Left ventricle myocardium inferior (tissue), 1 donor: ENCODE measurements around the gene EGF. TPM values are rescaled to one million over a fixed set of nuclear protein-coding genes. Genes with fewer than 3 reads are reported as not detected.

Experiments used
- DNase-seq: peaks from one replicate; pipeline ENCODE4 v3.0.0-alpha.2; 2020
- H3K27ac ChIP-seq: fragments of 200-600 bp; replicated peaks from 2 replicates; pipeline ENCODE4 v1.8.0; 2021
- H3K27me3 ChIP-seq: fragments of 200-600 bp; 2 replicates; pipeline ENCODE4 v1.8.0; 2021; ENCODE audit warnings: low read depth
- H3K36me3 ChIP-seq: fragments of 200-600 bp; 2 replicates; pipeline ENCODE4 v1.8.0; 2021
- H3K4me1 ChIP-seq: fragments of 200-600 bp; 2 replicates; pipeline ENCODE4 v1.8.0; 2021
- H3K4me3 ChIP-seq: fragments of 200-600 bp; 2 replicates; pipeline ENCODE4 v1.8.0; 2021; ENCODE audit warnings: mild to moderate bottlenecking, moderate library complexity
- H3K9me3 ChIP-seq: fragments of 200-600 bp; replicated peaks from 2 replicates; pipeline ENCODE4 v1.8.0; 2021
- intact Hi-C: fragments of 100-400 bp; cut with micrococcal nuclease; formaldehyde crosslinking; loops from one replicate; pipeline ENCODE4 v1.11.0; 2022
- total RNA-seq: library from RNA; stranded (reverse); fragmentation: NEBNext Ultra II Directional; extraction: Animal tissue kit (Norgen Biotek cat#: 25700); gene quantifications from one replicate; pipeline ENCODE4 v1.2.1, GENCODE V29; 2021
- TF ChIP-seq, protein P1 (sequence below): fragments of 200-600 bp; IDR thresholded peaks from 2 replicates; pipeline ENCODE4 v1.8.0; 2021; ENCODE audit warnings: antibody characterized with exemption, mild to moderate bottlenecking, borderline replicate concordance
- donor health status: DM: no; HTN: yes; CAD: no; lungs with severe emphysema.

The EGF gene
- total RNA-seq, 1 donor from 2014 or later, result 13.0 TPM

DNA sequence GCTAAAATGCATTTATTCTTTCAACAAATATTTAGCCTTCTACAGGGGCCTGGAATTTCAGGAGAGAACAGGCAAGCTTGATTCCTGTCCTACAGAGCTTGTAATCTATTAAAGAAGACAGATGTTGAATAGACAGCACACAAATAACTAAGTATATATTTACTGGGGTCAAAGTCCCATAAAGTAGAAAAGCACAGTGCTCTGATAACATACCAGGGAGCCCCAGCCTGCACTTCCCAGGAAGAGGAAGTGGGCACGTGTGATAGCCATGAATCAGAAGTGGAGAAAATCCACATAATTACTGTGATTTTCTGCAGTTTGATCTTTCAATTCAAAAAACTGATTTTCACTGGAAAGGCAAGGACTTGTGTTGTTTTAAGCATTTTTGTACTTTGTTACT lies 129.1 kb downstream of the EGF start:
- no peaks in the 10 kb centered on the region for H3K36me3 ChIP-seq

DNA sequence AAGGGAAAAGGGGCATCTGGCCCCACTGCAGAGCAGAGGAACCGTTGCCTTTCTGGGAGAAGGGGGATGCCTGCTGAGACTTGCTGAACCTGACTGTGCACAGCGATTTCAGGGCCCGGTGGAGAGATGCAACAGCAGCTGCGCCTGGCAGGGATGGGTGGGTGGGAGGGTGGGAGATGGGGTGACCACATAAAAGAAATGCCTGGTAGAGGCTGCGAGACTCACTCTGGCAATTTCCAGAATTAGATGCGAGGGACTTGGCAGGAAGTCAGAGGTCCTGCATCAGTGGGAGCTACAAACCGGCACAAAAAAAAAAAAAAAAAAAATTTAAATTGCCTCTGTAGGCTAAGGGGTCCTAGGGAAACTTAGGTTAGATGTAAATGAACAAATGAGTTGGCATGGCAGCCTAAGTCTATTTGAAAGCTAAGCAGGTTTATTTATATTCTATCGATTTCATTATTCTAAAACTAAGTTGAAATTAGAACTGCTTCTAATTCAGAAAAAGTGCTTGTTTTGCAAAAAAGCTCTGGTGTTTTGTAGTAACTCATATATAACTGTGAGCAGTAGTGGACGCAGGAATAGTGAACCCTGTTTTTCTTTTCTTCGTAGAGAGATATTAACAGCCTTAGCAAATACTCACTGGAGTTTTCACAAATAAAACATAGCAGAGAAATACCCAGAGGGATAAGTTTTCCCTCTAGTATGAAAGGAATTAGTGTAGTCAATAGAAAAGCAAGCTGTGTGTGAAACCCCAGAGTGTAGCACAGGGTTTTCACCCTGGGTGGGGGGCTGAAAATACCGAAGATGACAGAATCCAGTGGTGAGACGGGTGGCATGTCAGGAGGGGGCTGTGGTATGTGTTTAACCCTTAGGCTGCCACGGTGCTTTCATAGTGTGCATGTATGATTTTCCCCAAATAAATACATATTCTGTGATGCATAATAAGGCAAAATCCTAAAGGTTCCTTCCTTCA lies 130.1 kb downstream of the EGF start:
- TF ChIP-seq, protein P1, sequence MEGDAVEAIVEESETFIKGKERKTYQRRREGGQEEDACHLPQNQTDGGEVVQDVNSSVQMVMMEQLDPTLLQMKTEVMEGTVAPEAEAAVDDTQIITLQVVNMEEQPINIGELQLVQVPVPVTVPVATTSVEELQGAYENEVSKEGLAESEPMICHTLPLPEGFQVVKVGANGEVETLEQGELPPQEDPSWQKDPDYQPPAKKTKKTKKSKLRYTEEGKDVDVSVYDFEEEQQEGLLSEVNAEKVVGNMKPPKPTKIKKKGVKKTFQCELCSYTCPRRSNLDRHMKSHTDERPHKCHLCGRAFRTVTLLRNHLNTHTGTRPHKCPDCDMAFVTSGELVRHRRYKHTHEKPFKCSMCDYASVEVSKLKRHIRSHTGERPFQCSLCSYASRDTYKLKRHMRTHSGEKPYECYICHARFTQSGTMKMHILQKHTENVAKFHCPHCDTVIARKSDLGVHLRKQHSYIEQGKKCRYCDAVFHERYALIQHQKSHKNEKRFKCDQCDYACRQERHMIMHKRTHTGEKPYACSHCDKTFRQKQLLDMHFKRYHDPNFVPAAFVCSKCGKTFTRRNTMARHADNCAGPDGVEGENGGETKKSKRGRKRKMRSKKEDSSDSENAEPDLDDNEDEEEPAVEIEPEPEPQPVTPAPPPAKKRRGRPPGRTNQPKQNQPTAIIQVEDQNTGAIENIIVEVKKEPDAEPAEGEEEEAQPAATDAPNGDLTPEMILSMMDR, result no peak
- no peak for DNase-seq
- Histone ChIP-seq H3K36me3 (no peaks in the 10 kb centered on the region), H3K4me1 (no peaks in the 10 kb centered on the region), H3K27me3 (peaks cover 56% of the 10 kb centered on the region), H3K4me3 (no peak overlapping the region), H3K27ac (no peak overlapping the region), H3K9me3 (no peaks in the 10 kb centered on the region)
- intact Hi-C loops, result no loop called here

More for the DNA sequence above, 129.1 kb downstream of the EGF start:
- no peak for DNase-seq
- no peaks in the 10 kb centered on the region for H3K9me3 ChIP-seq
- H3K27ac ChIP-seq, result no peak overlapping the region
- no peak overlapping the region for H3K4me3 ChIP-seq
- H3K27me3 ChIP-seq, result peaks cover 66% of the 10 kb centered on the region
- H3K4me1 ChIP-seq, result no peaks in the 10 kb centered on the region
- intact Hi-C loops, result no loop called here
- TF ChIP-seq, protein P1, result no peak

DNA sequence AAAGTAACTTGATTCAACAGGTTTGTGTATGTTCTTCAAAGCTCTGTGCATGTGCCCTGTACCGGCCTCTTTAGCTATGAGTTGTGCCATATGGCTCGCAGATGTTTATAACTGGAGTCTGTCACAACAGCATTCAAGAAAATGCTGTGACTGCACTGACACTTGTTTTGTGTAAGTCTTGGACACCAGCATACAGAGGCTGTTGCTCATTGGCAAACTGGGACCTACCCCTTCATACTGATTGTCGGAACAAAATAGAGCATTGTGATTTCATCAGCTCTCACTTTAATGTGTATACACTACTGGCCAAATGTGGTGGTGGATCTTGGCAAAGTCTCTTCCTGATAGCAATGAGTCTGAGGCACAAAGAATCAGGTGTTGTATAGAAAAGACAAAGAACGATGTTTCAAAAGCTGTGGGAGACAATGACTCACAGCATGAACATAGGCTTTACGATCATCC lies 133.9 kb downstream of the EGF start:
- Histone ChIP-seq H3K4me1 (no peaks in the 10 kb centered on the region), H3K27me3 (peaks cover 36% of the 10 kb centered on the region), H3K27ac (no peak overlapping the region), H3K4me3 (no peak overlapping the region), H3K9me3 (no peaks in the 10 kb centered on the region), H3K36me3 (no peaks in the 10 kb centered on the region)
- intact Hi-C loops, result loop anchor here (5.0 kb wide), 1 partner anchor 171 kb away; no protein-coding TSS in a partner anchor
- TF ChIP-seq, protein P1, result no peak
- no peak for DNase-seq

DNA sequence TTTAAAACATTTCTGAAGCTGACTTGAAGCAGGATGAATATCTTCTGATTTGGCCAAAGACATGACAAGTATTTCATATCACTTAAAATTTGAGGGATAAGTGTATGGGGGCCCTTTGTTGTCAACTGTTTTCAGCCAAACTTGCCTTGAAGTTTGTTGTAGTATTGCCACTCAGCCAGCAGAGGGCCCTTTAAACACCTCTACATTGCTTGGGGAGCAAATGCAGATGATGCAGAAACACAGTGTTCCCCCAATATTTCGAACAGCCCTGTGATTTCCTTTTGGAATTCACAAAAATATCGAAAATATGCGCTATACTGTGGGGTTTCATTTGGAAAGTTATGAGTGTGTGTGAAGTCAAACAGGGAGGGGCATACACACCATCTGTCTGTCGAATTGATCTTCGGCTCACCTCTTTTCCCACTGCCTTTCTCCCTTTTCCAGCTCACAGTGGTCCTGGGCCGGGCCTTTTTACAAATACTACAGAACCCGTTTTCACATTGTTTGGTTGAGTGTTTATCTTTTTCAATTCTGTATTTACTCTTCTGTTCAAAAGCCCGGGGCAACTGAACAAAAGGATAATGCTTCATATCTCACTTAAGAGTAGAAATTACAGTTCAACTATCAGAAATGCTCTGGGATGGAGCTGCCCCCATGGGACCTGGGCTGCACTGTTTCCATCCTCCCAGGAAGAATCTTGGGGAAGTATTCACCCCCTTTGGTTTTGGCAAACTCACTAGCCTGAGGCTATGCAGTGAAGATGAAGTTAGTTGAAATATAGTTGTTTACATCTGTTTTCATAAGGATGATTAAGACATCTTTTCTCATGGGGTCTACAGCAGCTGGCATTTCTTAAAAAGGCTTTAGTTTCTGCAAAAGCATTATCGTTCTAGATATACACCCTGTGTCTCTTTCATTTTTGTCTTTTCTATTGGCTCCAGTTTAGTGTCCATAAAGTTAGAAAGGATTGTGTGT lies 137.6 kb downstream of the EGF start:
- Histone ChIP-seq H3K27me3 (peaks cover 3% of the 10 kb centered on the region), H3K4me3 (no peak overlapping the region), H3K4me1 (no peaks in the 10 kb centered on the region), H3K27ac (no peak overlapping the region), H3K9me3 (no peaks in the 10 kb centered on the region), H3K36me3 (no peaks in the 10 kb centered on the region)
- TF ChIP-seq, protein P1, result peak; percentile 86
- no peak for DNase-seq
- intact Hi-C loops, result loop anchor here (5.0 kb wide), 2 partner anchors 147 to 167 kb away; partner anchors contain the start of gene ELOVL6

DNA sequence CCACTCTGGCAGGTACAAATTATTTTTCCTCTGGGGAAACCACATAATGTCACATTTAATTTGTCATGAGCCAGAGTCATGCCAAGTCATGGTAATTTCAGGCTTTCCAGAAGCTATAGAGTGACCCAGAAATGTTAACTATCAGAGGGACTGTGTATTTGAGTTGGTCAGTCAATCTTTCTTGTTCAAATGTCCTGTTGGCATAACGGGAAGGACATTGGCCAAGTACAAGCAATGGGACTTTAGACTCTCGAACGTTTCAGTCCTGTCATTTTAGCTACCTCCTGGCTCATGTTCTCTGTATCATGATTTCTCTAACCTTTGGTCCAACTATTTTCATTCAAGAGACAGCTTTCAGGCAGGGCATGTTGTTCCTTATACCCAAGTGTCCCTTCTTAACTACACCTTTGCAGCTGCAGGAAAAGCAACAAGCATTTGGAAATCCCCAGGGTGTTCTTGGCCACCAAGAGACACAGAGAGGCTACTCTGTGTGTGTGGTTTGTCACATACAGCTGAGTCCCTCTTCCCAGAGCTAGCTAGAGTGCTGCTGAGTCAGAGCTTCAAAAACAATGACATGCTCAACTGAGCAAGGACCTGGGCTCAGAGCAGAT lies 142.6 kb downstream of the EGF start:
- Histone ChIP-seq H3K4me1 (no peaks in the 10 kb centered on the region), H3K27ac (no peak overlapping the region), H3K4me3 (no peak overlapping the region), H3K27me3 (no peaks in the 10 kb centered on the region), H3K36me3 (no peaks in the 10 kb centered on the region), H3K9me3 (no peaks in the 10 kb centered on the region)
- TF ChIP-seq, protein P1, result no peak
- intact Hi-C loops, result no loop called here
- no peak for DNase-seq
